Heart left ventricle (tissue), 16 donors: ENCODE results near the gene STX10. TPM values are rescaled to one million over a fixed set of nuclear protein-coding genes. Genes with fewer than 3 reads are reported as not detected.

Experiments used
- ATAC-seq, 4 donors: fragments of 200-7000 bp; cut with Tn5 transposase; one replicate each; pipeline ENCODE4 v1.9.1; 2020 to 2022; ENCODE audit warnings: moderate library complexity in 4 of 4, mild to moderate bottlenecking in 3 of 4, moderate number of reproducible peaks in 1 of 4
- DNase-seq, 5 donors: peaks; one replicate each; pipeline ENCODE4 v3.0.0-alpha.2; 2020
- H3K27ac ChIP-seq, 12 donors: fragments of 200-600 bp; sonication (generic) in 4 of 12; one replicate each; pipeline versions ENCODE4 v1.5.0 to v1.8.0; 2016 to 2022; ENCODE audit warnings: mild to moderate bottlenecking in 2 of 12
- H3K27me3 ChIP-seq, 9 donors: fragments of 200-600 bp; sonication (generic) in 2 of 9; one replicate each; pipeline versions ENCODE4 v1.5.1 to v1.8.0; 2016 to 2022; ENCODE audit warnings: mild to moderate bottlenecking in 3 of 9
- H3K36me3 ChIP-seq, 9 donors: fragments of 200-600 bp; sonication (generic) in 2 of 9; one replicate each; pipeline versions ENCODE4 v1.5.0 to v1.8.0; 2018 to 2022; ENCODE audit warnings: mild to moderate bottlenecking in 2 of 9
- H3K4me1 ChIP-seq, 12 donors: fragments of 200-600 bp; sonication (generic) in 4 of 12; one replicate each; pipeline versions ENCODE4 v1.5.0 to v1.8.0; 2016 to 2022; ENCODE audit warnings: mild to moderate bottlenecking in 3 of 12
- H3K4me3 ChIP-seq, 12 donors: fragments of 200-600 bp; sonication (generic) in 4 of 12; one replicate each; pipeline versions ENCODE4 v1.5.0 to v1.8.0; 2017 to 2022; ENCODE audit warnings: mild to moderate bottlenecking in 9 of 12, moderate library complexity in 4 of 12
- H3K9me3 ChIP-seq, 12 donors: fragments of 200-600 bp; sonication (generic) in 4 of 12; one replicate each; pipeline versions ENCODE4 v1.5.0 to v1.8.0; 2016 to 2022; ENCODE audit warnings: mild to moderate bottlenecking in 1 of 12
- POLR2A ChIP-seq, 2 donors: fragments of 450-650 bp; IDR thresholded peaks; one replicate each; pipeline ENCODE4 v1.6.1; 2017; ENCODE audit warnings: antibody characterized with exemption in 2 of 2, mild to moderate bottlenecking in 2 of 2, moderate library complexity in 2 of 2
- WGBS, 4 donors: extraction: QIAGEN DNeasy Blood & Tissue Kit in 2 of 4; methylation state at CpG; one replicate each; pipeline versions ENCODE4 v1.1.5 to v1.1.7; 2013 to 2018; 5-methylcytosine and 5-hydroxymethylcytosine counted together
- intact Hi-C, 10 donors: fragments of 100-400 bp; cut with DNase I; formaldehyde crosslinking; loops; one replicate each; pipeline versions ENCODE4 v1.11.1 to v1.14.2; 2022
- polyA plus RNA-seq, 2 donors: library from polyadenylated mRNA; stranded (reverse); fragments of 200-250 nt; gene quantifications; one replicate each; pipeline ENCODE4 v1.2.3, GENCODE V29; 2013
- total RNA-seq, 9 donors: library from RNA; depleted of rRNA in 2 of 9; stranded (reverse); fragments of >200 nt in 2 of 9; fragmentation: NEBNext Ultra II Directional in 3 of 9; extraction: Animal tissue kit (Norgen Biotek cat#: 25700) in 3 of 9; gene quantifications; one replicate each; pipeline versions ENCODE4 v1.1.0 to v1.2.4, GENCODE V29; 2016 to 2023
- TF ChIP-seq, protein P1 (sequence below), 12 donors: fragments of 200-600 bp; sonication (generic) in 4 of 12; IDR thresholded peaks; one replicate each; pipeline versions ENCODE4 v1.5.0 to v1.8.0; 2018 to 2022; ENCODE audit warnings: antibody characterized with exemption in 12 of 12, mild to moderate bottlenecking in 5 of 12
- donor health status: ischemic (EF 13 %, LVEDD 7.1; RV severe dilation, severe dysfunction).
- donor health status: healthy with polysubstance abuse.
- donor health status: DM: no; HTN: yes; CAD: no.
- donor health status: DM: no; HTN: no; CAD: no.
- donor health status: ischemic (EF 25% LVEDD 6.9; RV normal size, moderate dysfunction).
- donor health status: ischemic (EF 25% LVEDD 5.7; RV mildly dilated, moderate dysfunction).
- donor health status: healthy.
- donor health status: DM: yes; HTN: yes; CAD: no.
- donor health status: ischemic (EF 35%, LVEDD 5.7; RV mildly dilated, moderate dysfunction).
- donor health status: nonischemic (EF 11% LVEDD 7.7; RV severe dilation, severe dysfunction).
- donor health status: DM: yes; HTN: yes; CAD: no.
- donor health status: PGD.
- donor health status: ischemic (EF 29% LVEDD 5.4; RV normal size, mild dysfunction).
- donor health status: nonischemic (EF 23%, LVEDD 6.1; RV moderate dilation, normal function).

Gene STX10
- total and polyA plus RNA-seq, 11 donors = 24.0 to 64.7 (median 37.2) TPM

DNA sequence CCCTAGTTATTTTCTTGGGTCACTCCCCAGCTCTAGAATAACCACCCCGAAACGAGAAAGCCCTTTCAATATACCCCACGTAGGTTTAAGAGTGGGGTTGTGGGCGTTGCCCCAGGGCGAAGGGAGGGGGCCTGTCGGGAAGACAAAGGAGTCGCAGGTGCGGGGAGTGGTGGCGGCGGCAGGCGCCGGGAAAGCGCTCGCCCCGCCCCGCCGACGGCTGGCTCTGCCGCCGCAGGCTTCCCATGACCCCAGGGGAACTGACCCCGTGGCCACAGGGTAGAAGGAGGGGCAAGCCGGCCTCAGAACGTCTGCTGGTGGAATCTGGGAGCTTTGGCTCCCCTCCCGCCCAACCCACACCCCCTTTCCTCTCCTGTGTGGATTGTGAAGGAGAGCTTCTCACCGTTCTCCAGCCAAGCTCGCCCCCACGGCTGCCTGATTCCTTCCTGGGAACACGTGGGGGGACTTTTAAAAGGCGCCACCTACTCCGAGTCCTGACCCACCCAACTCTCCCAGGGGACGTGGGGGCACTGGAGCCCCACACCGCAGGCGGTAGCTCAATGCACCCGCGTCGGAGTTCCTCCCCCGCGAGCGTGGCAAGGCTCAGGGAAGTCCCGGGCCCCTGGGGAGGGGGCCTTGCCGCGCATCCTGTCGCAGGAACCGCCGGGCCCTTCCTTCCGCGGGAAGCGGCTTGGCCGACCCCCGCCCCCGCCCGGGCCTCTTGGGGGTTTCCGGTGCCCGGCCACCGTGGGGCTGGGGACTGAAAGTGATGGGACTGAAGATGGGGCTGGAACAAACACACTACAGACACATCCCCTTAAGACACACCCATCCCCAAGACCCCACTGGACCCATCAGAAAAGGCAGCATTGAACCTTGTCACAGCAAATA is 5.5 kb upstream of the STX10 start:
- Histone ChIP-seq H3K4me3 (peak overlapping the region; percentile 75 to 98 (median 91)), H3K27me3 (no peaks in the 10 kb centered on the region), H3K9me3 (no peaks in the 10 kb centered on the region), H3K4me1 (peaks cover 4 to 35% (median 16%) of the 10 kb centered on the region in 12 donors), H3K36me3 (peaks cover 0 to 13% (median 0%) of the 10 kb centered on the region in 9 donors), H3K27ac (peak overlapping the region; percentile 84 to 100 (median 98))
- intact Hi-C loops = loop anchor here in 2 of 10 donors (10.0 kb wide), 2 partner anchors 371 to 689 kb away; no protein-coding TSS in a partner anchor
- peak in 1 of 2 donors; percentile 11 for TF ChIP-seq POLR2A (IDR thresholded peaks at IDR 0.05)
- TF ChIP-seq, protein P1, sequence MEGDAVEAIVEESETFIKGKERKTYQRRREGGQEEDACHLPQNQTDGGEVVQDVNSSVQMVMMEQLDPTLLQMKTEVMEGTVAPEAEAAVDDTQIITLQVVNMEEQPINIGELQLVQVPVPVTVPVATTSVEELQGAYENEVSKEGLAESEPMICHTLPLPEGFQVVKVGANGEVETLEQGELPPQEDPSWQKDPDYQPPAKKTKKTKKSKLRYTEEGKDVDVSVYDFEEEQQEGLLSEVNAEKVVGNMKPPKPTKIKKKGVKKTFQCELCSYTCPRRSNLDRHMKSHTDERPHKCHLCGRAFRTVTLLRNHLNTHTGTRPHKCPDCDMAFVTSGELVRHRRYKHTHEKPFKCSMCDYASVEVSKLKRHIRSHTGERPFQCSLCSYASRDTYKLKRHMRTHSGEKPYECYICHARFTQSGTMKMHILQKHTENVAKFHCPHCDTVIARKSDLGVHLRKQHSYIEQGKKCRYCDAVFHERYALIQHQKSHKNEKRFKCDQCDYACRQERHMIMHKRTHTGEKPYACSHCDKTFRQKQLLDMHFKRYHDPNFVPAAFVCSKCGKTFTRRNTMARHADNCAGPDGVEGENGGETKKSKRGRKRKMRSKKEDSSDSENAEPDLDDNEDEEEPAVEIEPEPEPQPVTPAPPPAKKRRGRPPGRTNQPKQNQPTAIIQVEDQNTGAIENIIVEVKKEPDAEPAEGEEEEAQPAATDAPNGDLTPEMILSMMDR (IDR thresholded peaks at IDR 0.05) = no peak
- peak in 3 of 4 donors; percentile 6 to 25 (median 12) for ATAC-seq
- WGBS, 4 donors = 15 to 18% (median 16%) methylated on average over 29 to 55 of the region's 55 CpGs
- peak; percentile 88 to 92 (median 91) for DNase-seq

DNA sequence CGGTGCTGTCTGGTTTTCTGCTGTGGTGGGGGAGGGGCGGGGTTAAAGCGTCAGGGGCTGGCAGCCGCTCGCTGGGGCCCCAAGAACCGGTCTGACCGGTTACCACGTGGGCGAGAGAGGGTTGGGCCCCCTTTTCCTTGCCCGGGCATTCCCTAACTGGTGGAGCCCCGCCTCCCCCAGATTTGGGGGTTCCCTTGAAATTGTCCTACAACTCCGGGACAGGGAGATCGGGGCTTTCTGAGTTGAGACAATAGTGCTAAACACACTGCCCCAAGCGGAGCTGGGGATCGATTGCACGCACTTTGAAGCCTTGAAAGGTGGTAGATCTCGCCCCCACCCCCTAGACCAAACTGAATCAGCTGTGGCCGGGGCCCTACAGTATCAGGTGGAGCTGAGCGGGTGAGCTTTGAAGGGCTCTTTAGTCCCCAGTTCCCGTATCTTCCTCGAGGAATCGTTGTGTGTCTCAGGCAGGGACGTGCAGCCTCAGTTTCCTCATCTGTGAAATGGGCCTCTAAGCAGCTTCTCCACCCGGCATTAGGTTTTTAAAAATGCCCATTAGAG is 4.8 kb upstream of the STX10 start:
- intact Hi-C loops = loop anchor here in 7 of 10 donors (5.0 to 10.0 kb wide), 7 partner anchors 38 to 690 kb away; partner anchors contain the start of genes LYL1 (in 6 of the 7), NACC1 (in 2 of the 7), TRMT1 (in 2 of the 7) and DAND5 (in 1 of the 7)
- 30 to 34% (median 32%) methylated on average over 24 of the region's 24 CpGs for WGBS, 4 donors
- DNase-seq = peak in 3 of 5 donors; percentile 55 to 65 (median 61)

DNA sequence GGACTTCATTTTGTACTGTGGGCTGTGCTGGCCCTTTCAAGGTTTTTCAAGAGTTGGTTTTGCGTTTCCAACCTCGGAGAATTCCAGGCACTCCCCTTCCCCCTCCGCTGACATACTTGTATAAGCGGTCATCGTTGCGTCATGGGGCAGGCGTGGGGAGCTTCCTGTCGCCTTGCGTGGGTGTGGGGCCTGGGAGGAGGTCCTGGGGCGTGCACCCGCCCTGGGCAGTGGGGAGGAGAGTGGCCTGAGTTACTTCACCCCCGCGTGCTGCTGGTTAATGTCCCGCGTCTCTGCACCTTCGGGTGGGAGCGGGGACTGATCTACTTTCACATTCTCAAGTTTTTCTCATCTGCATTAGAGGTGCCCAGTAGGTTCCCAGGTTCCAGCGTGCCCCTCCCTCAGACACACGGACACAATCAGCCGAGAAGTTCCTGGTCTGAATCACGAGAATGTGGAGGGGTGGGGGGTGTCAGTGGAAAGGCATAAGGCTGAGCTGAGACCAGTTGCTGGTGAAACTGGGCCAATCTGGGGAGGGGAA is 4.1 kb upstream of the STX10 start:
- 23 to 40% (median 34%) methylated on average over 20 to 21 of the region's 21 CpGs for WGBS, 4 donors
- Histone ChIP-seq H3K36me3 (peaks cover 0 to 13% (median 0%) of the 10 kb centered on the region in 9 donors), H3K4me1 (peaks cover 4 to 41% (median 17%) of the 10 kb centered on the region in 12 donors), H3K27ac (peak overlapping the region; percentile 84 to 100 (median 98)), H3K4me3 (peak overlapping the region; percentile 75 to 98 (median 91)), H3K9me3 (no peaks in the 10 kb centered on the region), H3K27me3 (no peaks in the 10 kb centered on the region)
- peak in 3 of 4 donors; percentile 8 to 15 (median 10) for ATAC-seq
- peak; percentile 91 to 96 (median 93) for DNase-seq
- intact Hi-C loops = loop anchor here in 7 of 10 donors (5.0 to 10.0 kb wide), 7 partner anchors 37 to 690 kb away; partner anchors contain the start of genes LYL1 (in 6 of the 7), NACC1 (in 2 of the 7), TRMT1 (in 2 of the 7) and DAND5 (in 1 of the 7)
- TF ChIP-seq POLR2A (IDR thresholded peaks at IDR 0.05) = peak in 1 of 2 donors; percentile 42
- TF ChIP-seq, protein P1 (IDR thresholded peaks at IDR 0.05) = no peak

More for the DNA sequence above, 4.8 kb upstream of the STX10 start:
- Histone ChIP-seq H3K4me1 (peaks cover 4 to 35% (median 16%) of the 10 kb centered on the region in 12 donors), H3K27me3 (no peaks in the 10 kb centered on the region), H3K4me3 (peak overlapping the region; percentile 75 to 98 (median 91)), H3K9me3 (no peaks in the 10 kb centered on the region), H3K36me3 (peaks cover 0 to 13% (median 0%) of the 10 kb centered on the region in 9 donors), H3K27ac (peak overlapping the region; percentile 84 to 100 (median 98))
- TF ChIP-seq, protein P1 (IDR thresholded peaks at IDR 0.05) = peak in 2 of 12 donors; percentile 15 to 22
- no peak for TF ChIP-seq POLR2A (IDR thresholded peaks at IDR 0.05)
- no peak for ATAC-seq
